Stimulated activated CD8-positive, alpha-beta memory T cell treated with anti-CD3 and anti-CD28 coated beads, Interleukin-12 subunit alpha, Interleukin-12 subunit beta, amount 100 ng/mL, for 24 hours (primary cell): ENCODE data around the gene MDH1.

Experiments
- DNase-seq: peaks from one replicate; pipeline ENCODE4 v3.0.0-alpha.2; 2020; ENCODE audit errors: extremely low read depth

The MDH1 gene

GRCh38 chr2:63632382-63632781, 43.6 kb downstream of the MDH1 start:
- DNase-seq = no peak

- DNase-seq = no peak
Measured at GRCh38 chr2:63639344-63639743, 50.6 kb downstream of the MDH1 start.

- no peak for DNase-seq
Measured at GRCh38 chr2:63642946-63643345, 54.2 kb downstream of the MDH1 start.

- DNase-seq = no peak
Measured at GRCh38 chr2:63643486-63643885, 54.7 kb downstream of the MDH1 start.

- DNase-seq = no peak
Measured at GRCh38 chr2:63648632-63649031, 59.9 kb downstream of the MDH1 start.

- no peak for DNase-seq
Measured at GRCh38 chr2:63649829-63650228, 61.1 kb downstream of the MDH1 start.

GRCh38 chr2:63650756-63651155, 62.0 kb downstream of the MDH1 start:
- no peak for DNase-seq

GRCh38 chr2:63651356-63651755, 62.6 kb downstream of the MDH1 start:
- no peak for DNase-seq

- DNase-seq = no peak
Measured at GRCh38 chr2:63651861-63652651, 63.3 kb downstream of the MDH1 start.

GRCh38 chr2:63652652-63652985, 63.9 kb downstream of the MDH1 start:
- DNase-seq = no peak

- no peak for DNase-seq
Measured at GRCh38 chr2:63654959-63655358, 66.2 kb downstream of the MDH1 start.
